GM12891 (cell line): ENCODE results near the gene ZRANB2.

Experiments used
- POLR2A ChIP-seq: IDR thresholded peaks from 2 replicates; pipeline ENCODE4 v1.6.1; 2011; ENCODE audit warnings: low read depth, low read length, control low read depth
- POLR2AphosphoS5 ChIP-seq: IDR thresholded peaks from 2 replicates; pipeline ENCODE4 v1.6.1; 2011; ENCODE audit warnings: low read depth, low read length, control low read depth
- TAF1 ChIP-seq: IDR thresholded peaks from 2 replicates; pipeline ENCODE4 v1.6.1; 2011; ENCODE audit warnings: low read depth, low read length, control low read depth

DNA sequence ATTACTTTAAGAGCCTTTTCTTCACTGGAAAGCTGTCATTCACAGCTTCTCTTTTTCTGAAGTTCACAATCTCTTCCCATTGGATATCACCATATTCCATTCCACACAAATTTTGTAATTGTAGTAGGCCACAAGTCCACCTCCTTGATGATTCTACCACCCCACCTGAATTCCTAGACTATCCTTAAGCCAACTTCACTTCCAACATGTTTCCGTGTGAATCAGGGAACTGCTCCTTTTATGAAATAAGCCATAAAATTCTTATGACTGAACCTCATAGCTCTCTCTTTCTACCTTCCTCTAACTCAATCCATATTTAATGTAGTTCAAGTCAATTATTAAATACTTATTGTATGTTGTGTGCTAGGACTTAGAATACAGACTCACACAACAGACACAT is 16.6 kb upstream of the ZRANB2 start:
- no peak for TF ChIP-seq POLR2A
- no peak for TF ChIP-seq POLR2AphosphoS5
- TF ChIP-seq TAF1 = no peak
